ENCODE data around the gene PIP5K1B. TPM values are rescaled to one million over a fixed set of nuclear protein-coding genes. Genes with fewer than 3 reads are reported as not detected.

Gene PIP5K1B
- total and polyA plus RNA-seq, 2 of the 13 experiments (the other 11 are each of a cell fraction or from before 2014, with no cell fraction given) = 15.8 to 17.5 TPM

DNA sequence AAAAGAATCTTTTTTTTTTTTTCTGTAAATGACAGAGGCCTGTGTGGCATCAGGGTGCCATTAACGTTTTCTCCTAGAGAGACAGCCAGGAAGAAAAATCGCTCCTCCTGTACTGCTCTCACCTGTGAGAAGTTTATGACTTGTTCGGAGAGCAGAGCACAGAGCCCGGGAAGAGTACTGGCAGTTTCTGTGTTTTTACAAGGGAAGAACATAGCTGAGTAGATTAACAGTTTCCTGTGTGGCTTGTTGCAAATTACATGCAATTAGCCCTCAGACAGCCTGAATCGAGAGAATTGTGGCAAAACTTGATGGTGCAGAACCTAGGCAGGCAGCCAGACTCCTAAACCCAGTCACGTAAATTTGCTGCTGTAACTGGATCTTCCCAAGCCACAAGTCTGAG, 276.7 kb downstream of the PIP5K1B start:
- Histone ChIP-seq H3K4me1 (ENCODE audit: insufficient read depth, low read length) (peaks cover 33% of the 10 kb centered on the region), H4K20me1 (ENCODE audit: insufficient read depth, low read length) (no peaks in the 10 kb centered on the region), H3K27me3 (ENCODE audit: control insufficient read depth in 1 of 2, insufficient read depth in 2 of 2, low read length in 2 of 2) (no peaks in the 10 kb centered on the region), H3K36me3 (replicated peaks in 1 of 2; ENCODE audit: control insufficient read depth in 1 of 2, insufficient read depth in 2 of 2, low read length in 2 of 2) (peaks cover 0 to 2% of the 10 kb centered on the region in 2 experiments; a peak in 2 of 5 replicates), H3K4me3 (replicated peaks in 1 of 3; ENCODE audit: insufficient read depth in 1 of 3, low read depth in 2 of 3, low read length in 3 of 3) (no peak overlapping the region), H3K9ac (ENCODE audit: insufficient read depth, low read depth, low read length) (no peak overlapping the region), H3K27ac (ENCODE audit: extremely low read length, insufficient read depth, low read length) (no peak overlapping the region), H3K79me2 (ENCODE audit: insufficient read depth, low read length) (no peaks in the 10 kb centered on the region), H2AFZ (ENCODE audit: low read length) (no peak overlapping the region), H3K9me3 (ENCODE audit: low read length) (no peaks in the 10 kb centered on the region), H3K4me2 (ENCODE audit: low read depth, low read length) (no peak overlapping the region)
- DNase-seq (ENCODE audit: low spot score) (no peak), ATAC-seq (no peak), FAIRE-seq (no peak)
- ChIA-PET POLR2A (no interaction called here), CTCF (ENCODE audit: low intra/inter-chr PET ratio, low total read pairs) (no interaction called here)
- WGBS (ENCODE audit: low lambda C conversion rate) = 92% methylated on average over 6 of the region's 6 CpGs
- in situ Hi-C loops (cut with HindIII; ENCODE audit: extremely low pct_ligation_motif_present, low pct_unique_long_range_greater_than_20kb) (no loop called here), intact Hi-C loops (cut with micrococcal nuclease; ENCODE audit: unreplicated experiment) (no loop called here)
- no TSS peak for BruUV-seq (replicated peaks)
- no peak for TF ChIP-seq MAZ (IDR thresholded peaks at IDR 0.05; ENCODE audit: borderline replicate concordance, low read depth, low read length)
- no peak for TF ChIP-seq MAZ (CRISPR knock-in tag; IDR thresholded peaks at IDR 0.05; ENCODE audit: low read depth)
- TF ChIP-seq ZEB1 (IDR thresholded peaks at IDR 0.05; ENCODE audit: insufficient replicate concordance, low read depth) = no peak
- no peak for TF ChIP-seq AGO1 (IDR thresholded peaks at IDR 0.05; ENCODE audit: low read depth, low read length, poor library complexity, severe bottlenecking)
- TF ChIP-seq, protein P1, sequence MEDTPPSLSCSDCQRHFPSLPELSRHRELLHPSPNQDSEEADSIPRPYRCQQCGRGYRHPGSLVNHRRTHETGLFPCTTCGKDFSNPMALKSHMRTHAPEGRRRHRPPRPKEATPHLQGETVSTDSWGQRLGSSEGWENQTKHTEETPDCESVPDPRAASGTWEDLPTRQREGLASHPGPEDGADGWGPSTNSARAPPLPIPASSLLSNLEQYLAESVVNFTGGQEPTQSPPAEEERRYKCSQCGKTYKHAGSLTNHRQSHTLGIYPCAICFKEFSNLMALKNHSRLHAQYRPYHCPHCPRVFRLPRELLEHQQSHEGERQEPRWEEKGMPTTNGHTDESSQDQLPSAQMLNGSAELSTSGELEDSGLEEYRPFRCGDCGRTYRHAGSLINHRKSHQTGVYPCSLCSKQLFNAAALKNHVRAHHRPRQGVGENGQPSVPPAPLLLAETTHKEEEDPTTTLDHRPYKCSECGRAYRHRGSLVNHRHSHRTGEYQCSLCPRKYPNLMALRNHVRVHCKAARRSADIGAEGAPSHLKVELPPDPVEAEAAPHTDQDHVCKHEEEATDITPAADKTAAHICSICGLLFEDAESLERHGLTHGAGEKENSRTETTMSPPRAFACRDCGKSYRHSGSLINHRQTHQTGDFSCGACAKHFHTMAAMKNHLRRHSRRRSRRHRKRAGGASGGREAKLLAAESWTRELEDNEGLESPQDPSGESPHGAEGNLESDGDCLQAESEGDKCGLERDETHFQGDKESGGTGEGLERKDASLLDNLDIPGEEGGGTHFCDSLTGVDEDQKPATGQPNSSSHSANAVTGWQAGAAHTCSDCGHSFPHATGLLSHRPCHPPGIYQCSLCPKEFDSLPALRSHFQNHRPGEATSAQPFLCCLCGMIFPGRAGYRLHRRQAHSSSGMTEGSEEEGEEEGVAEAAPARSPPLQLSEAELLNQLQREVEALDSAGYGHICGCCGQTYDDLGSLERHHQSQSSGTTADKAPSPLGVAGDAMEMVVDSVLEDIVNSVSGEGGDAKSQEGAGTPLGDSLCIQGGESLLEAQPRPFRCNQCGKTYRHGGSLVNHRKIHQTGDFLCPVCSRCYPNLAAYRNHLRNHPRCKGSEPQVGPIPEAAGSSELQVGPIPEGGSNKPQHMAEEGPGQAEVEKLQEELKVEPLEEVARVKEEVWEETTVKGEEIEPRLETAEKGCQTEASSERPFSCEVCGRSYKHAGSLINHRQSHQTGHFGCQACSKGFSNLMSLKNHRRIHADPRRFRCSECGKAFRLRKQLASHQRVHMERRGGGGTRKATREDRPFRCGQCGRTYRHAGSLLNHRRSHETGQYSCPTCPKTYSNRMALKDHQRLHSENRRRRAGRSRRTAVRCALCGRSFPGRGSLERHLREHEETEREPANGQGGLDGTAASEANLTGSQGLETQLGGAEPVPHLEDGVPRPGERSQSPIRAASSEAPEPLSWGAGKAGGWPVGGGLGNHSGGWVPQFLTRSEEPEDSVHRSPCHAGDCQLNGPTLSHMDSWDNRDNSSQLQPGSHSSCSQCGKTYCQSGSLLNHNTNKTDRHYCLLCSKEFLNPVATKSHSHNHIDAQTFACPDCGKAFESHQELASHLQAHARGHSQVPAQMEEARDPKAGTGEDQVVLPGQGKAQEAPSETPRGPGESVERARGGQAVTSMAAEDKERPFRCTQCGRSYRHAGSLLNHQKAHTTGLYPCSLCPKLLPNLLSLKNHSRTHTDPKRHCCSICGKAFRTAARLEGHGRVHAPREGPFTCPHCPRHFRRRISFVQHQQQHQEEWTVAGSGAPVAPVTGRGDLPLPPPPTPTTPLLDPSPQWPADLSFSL (CRISPR knock-in tag; IDR thresholded peaks at IDR 0.05) = no peak
- no peak for TF ChIP-seq MIXL1 (CRISPR knock-in tag; IDR thresholded peaks at IDR 0.05)
- TF ChIP-seq HDAC6 (IDR thresholded peaks at IDR 0.05; ENCODE audit: low read depth, low read length) = no peak
- TF ChIP-seq ZNF567 (CRISPR knock-in tag; IDR thresholded peaks at IDR 0.05; ENCODE audit: borderline replicate concordance) = no peak
- no peak for TF ChIP-seq PHB2 (IDR thresholded peaks at IDR 0.05; ENCODE audit: partially characterized antibody)
- TF ChIP-seq ZNF652 (CRISPR knock-in tag; IDR thresholded peaks at IDR 0.05; ENCODE audit: borderline replicate concordance, low read depth) = no peak
- TF ChIP-seq ZNF7 (CRISPR knock-in tag; IDR thresholded peaks at IDR 0.05) = no peak
- TF ChIP-seq ARID2 (CRISPR knock-in tag; IDR thresholded peaks at IDR 0.05; ENCODE audit: borderline replicate concordance) = no peak
- TF ChIP-seq, protein P2, sequence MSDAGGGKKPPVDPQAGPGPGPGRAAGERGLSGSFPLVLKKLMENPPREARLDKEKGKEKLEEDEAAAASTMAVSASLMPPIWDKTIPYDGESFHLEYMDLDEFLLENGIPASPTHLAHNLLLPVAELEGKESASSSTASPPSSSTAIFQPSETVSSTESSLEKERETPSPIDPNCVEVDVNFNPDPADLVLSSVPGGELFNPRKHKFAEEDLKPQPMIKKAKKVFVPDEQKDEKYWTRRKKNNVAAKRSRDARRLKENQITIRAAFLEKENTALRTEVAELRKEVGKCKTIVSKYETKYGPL (CRISPR knock-in tag; IDR thresholded peaks at IDR 0.05) = no peak
- TF ChIP-seq ZNF629 (CRISPR knock-in tag; conservative IDR thresholded peaks at IDR 0.05) = no peak
- no peak for TF ChIP-seq RBM22 (optimal IDR thresholded peaks at IDR 0.05; ENCODE audit: low read length)
- TF ChIP-seq, protein P3, sequence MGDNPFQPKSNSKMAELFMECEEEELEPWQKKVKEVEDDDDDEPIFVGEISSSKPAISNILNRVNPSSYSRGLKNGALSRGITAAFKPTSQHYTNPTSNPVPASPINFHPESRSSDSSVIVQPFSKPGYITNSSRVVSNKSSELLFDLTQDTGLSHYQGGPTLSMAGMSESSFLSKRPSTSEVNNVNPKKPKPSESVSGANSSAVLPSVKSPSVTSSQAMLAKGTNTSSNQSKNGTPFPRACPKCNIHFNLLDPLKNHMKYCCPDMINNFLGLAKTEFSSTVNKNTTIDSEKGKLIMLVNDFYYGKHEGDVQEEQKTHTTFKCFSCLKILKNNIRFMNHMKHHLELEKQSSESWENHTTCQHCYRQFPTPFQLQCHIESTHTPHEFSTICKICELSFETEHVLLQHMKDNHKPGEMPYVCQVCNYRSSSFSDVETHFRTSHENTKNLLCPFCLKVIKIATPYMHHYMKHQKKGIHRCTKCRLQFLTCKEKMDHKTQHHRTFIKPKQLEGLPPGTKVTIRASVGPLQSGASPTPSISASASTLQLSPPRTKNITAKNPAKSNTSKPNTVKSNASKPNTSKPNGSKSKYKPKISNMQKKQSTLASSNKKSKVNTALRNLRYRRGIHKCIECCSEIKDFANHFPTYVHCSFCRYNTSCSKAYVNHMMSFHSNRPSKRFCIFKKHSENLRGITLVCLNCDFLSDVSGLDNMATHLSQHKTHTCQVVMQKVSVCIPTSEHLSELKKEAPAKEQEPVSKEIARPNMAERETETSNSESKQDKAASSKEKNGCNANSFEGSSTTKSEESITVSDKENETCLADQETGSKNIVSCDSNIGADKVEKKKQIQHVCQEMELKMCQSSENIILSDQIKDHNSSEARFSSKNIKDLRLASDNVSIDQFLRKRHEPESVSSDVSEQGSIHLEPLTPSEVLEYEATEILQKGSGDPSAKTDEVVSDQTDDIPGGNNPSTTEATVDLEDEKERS (CRISPR knock-in tag; IDR thresholded peaks at IDR 0.05) = no peak
